K562 (cell line): Measurements from ENCODE around the gene ICAM2. TPM values are rescaled to one million over a fixed set of nuclear protein-coding genes. Genes with fewer than 3 reads are reported as not detected.

Experiments used
- BHLHE40 ChIP-seq: IDR thresholded peaks from 2 replicates; pipeline ENCODE4 v1.6.1; 2011; ENCODE audit warnings: low read length, improper control_type of control experiment
- EGR1 ChIP-seq: fragments of 450-650 bp; conservative IDR thresholded peaks from 2 replicates; pipeline ENCODE4 v1.6.1; 2017; ENCODE audit warnings: mild to moderate bottlenecking
- PYGO2 ChIP-seq: fragments of 450-650 bp; IDR thresholded peaks from 2 replicates; pipeline ENCODE4 v1.6.1; 2016; ENCODE audit warnings: mild to moderate bottlenecking, missing genetic modification characterization, moderate library complexity, missing compliant biosample characterization
- SRSF7 ChIP-seq: fragments of 200-400 bp; formaldehyde crosslinking; optimal IDR thresholded peaks from 2 replicates; pipeline ENCODE3; 2017; ENCODE audit warnings: mild to moderate bottlenecking, low read depth, low read length
- TAF7 ChIP-seq: fragments of 450-650 bp; IDR thresholded peaks from 2 replicates; pipeline ENCODE4 v1.6.1; 2016; ENCODE audit warnings: missing genetic modification characterization, missing compliant biosample characterization
- ZNF253 ChIP-seq: fragments of 250-450 bp; sonication (Bioruptor Pico); conservative IDR thresholded peaks from 2 replicates; pipeline ENCODE4 v1.6.1; 2021; ENCODE audit warnings: mild to moderate bottlenecking
- ZNF57 ChIP-seq: fragments of 450-650 bp; formaldehyde crosslinking; IDR thresholded peaks from 2 replicates; pipeline ENCODE4 v1.4.0; 2020; ENCODE audit warnings: mild to moderate bottlenecking, moderate library complexity
- polyA plus RNA-seq, 8 experiments: library from polyadenylated mRNA; depleted of rRNA in 4 of 8; stranded (reverse) in 5 of 8; unstranded in 3 of 8; fragments of >200 nt; fragmentation: Nextera tagmentation in 2 of 8; fragmentation: Illumina TruSeq in 1 of 8; extraction: Ambion mirVana in 2 of 8; extraction: Trizol in 1 of 8; gene quantifications; 2 replicates each; pipeline versions ENCODE4 v1.2.1 to v1.2.3, GENCODE V29; 2011 to 2014; ENCODE audit warnings: inconsistent platforms in 1 of 8, missing spikeins in 1 of 8
- total RNA-seq, 7 experiments: library from RNA; depleted of rRNA in 6 of 7; stranded (reverse); fragments of >200 nt in 6 of 7; fragmentation: Illumina TruSeq in 2 of 7; extraction: Trizol in 2 of 7; gene quantifications; 2 replicates each; pipeline versions ENCODE4 v1.2.1 to v1.2.3, GENCODE V29; 2011 to 2021; ENCODE audit warnings: low replicate concordance in 1 of 7
- TF ChIP-seq, protein P1 (sequence below), 2 experiments: IDR thresholded peaks; 2 replicates each; pipeline ENCODE4 v1.6.1; 2011; ENCODE audit warnings: borderline replicate concordance in 1 of 2, control low read depth in 1 of 2, low read depth in 1 of 2, low read length in 1 of 2, mild to moderate bottlenecking in 1 of 2, mixed read lengths in 1 of 2, moderate library complexity in 1 of 2; ENCODE audit not compliant: insufficient read depth in 1 of 2, insufficient read length in 1 of 2, poor library complexity in 1 of 2, severe bottlenecking in 1 of 2; ENCODE audit errors: extremely low read depth in 1 of 2
- TF ChIP-seq, protein P2 (sequence below): fragments of 450-650 bp; IDR thresholded peaks from 2 replicates; pipeline ENCODE4 v1.6.1; 2016; ENCODE audit warnings: low read depth, mild to moderate bottlenecking, moderate library complexity
- TF ChIP-seq, protein P3 (sequence below): fragments of 200-800 bp; sonication (Bioruptor generic); IDR thresholded peaks from 2 replicates; pipeline ENCODE4 v1.6.1; 2017; ENCODE audit warnings: missing genetic modification characterization, missing compliant biosample characterization

ICAM2 gene
- total and polyA plus RNA-seq, 9 of the 15 experiments (the other 6 are each of a cell fraction or from before 2014, with no cell fraction given), result 37.9 to 89.4 (median 60.6) TPM

DNA sequence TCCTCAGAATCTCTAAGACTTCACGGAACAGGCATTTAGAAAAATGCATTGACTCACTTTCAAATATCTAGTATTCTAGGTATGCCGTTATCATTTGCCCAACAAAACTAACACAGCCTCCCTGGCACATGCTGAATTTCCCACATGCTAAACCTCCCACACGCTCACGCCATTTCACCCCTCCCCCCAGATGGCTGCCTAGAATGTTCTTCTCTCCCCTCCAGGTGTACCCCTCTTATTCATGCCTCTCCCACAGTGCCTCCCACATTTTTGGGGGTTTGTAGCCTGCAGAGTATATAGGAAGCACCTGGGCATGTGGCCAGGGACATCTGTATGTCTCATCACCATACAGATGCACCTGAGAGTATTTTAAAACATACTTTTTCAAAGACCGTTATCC is 38.2 kb upstream of the ICAM2 start (continued):
- TF ChIP-seq, protein P1, sequence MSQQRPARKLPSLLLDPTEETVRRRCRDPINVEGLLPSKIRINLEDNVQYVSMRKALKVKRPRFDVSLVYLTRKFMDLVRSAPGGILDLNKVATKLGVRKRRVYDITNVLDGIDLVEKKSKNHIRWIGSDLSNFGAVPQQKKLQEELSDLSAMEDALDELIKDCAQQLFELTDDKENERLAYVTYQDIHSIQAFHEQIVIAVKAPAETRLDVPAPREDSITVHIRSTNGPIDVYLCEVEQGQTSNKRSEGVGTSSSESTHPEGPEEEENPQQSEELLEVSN (IDR thresholded peaks at IDR 0.05; ENCODE audit: borderline replicate concordance in 1 of 2, extremely low read depth in 1 of 2, insufficient read depth in 1 of 2, insufficient read length in 1 of 2, low read depth in 1 of 2, low read length in 1 of 2, poor library complexity in 1 of 2, severe bottlenecking in 1 of 2), result no peak
- TF ChIP-seq BHLHE40, result peak; percentile 43
- TF ChIP-seq ZNF57 (CRISPR knock-in tag), result no peak
- TF ChIP-seq EGR1, result 0 out of 2 replicates have a peak, but pooled peaks have one; percentile 12
- TF ChIP-seq, protein P2, sequence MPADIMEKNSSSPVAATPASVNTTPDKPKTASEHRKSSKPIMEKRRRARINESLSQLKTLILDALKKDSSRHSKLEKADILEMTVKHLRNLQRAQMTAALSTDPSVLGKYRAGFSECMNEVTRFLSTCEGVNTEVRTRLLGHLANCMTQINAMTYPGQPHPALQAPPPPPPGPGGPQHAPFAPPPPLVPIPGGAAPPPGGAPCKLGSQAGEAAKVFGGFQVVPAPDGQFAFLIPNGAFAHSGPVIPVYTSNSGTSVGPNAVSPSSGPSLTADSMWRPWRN, result no peak
- no peak for TF ChIP-seq TAF7
- no peak for TF ChIP-seq ZNF253 (CRISPR knock-in tag)
- no peak for TF ChIP-seq SRSF7
- TF ChIP-seq, protein P3, sequence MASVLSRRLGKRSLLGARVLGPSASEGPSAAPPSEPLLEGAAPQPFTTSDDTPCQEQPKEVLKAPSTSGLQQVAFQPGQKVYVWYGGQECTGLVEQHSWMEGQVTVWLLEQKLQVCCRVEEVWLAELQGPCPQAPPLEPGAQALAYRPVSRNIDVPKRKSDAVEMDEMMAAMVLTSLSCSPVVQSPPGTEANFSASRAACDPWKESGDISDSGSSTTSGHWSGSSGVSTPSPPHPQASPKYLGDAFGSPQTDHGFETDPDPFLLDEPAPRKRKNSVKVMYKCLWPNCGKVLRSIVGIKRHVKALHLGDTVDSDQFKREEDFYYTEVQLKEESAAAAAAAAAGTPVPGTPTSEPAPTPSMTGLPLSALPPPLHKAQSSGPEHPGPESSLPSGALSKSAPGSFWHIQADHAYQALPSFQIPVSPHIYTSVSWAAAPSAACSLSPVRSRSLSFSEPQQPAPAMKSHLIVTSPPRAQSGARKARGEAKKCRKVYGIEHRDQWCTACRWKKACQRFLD (CRISPR knock-in tag), result no peak
- no peak for TF ChIP-seq PYGO2
